ENCODE measurements around the gene SLFNL1.

DNA sequence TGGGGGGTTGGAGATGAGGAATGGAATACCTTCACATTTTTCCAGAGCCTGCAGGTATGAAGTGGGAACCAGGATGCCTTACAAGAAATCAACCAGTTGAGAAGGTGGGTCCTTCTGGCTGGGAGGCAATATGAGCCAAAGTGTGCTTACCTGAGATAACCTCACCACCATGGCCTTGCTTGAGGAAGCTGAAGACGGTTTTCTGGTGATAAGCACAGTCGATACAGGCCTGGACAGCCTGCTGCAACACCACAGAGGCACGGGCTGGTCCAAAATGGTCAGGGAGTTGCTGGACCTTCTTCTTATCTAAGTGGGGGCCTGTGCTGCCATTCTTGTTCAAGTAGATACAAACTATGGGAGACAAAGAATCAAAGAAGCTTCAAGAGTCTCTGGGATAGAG lies 27.0 kb upstream of the SLFNL1 start:
- no peak for TF ChIP-seq EP300 (IDR thresholded peaks at IDR 0.05; ENCODE audit: borderline replicate concordance)
- no peak for TF ChIP-seq FOXM1 (IDR thresholded peaks at IDR 0.05; ENCODE audit: borderline replicate concordance, low read depth)
